C4-2B (cell line): ENCODE results near the gene PREX1.

Source experiments
- ZFX ChIP-seq: fragments of 450-650 bp; IDR thresholded peaks from 2 replicates; pipeline ENCODE4 v1.6.1; 2017
- TF ChIP-seq, protein P1 (sequence below): fragments of 450-650 bp; conservative IDR thresholded peaks from 2 replicates; pipeline ENCODE4 v1.5.1; 2017; ENCODE audit warnings: mild to moderate bottlenecking

GRCh38 chr20:48808382-48809034 is 19.3 kb downstream of the PREX1 start:
- TF ChIP-seq, protein P1, sequence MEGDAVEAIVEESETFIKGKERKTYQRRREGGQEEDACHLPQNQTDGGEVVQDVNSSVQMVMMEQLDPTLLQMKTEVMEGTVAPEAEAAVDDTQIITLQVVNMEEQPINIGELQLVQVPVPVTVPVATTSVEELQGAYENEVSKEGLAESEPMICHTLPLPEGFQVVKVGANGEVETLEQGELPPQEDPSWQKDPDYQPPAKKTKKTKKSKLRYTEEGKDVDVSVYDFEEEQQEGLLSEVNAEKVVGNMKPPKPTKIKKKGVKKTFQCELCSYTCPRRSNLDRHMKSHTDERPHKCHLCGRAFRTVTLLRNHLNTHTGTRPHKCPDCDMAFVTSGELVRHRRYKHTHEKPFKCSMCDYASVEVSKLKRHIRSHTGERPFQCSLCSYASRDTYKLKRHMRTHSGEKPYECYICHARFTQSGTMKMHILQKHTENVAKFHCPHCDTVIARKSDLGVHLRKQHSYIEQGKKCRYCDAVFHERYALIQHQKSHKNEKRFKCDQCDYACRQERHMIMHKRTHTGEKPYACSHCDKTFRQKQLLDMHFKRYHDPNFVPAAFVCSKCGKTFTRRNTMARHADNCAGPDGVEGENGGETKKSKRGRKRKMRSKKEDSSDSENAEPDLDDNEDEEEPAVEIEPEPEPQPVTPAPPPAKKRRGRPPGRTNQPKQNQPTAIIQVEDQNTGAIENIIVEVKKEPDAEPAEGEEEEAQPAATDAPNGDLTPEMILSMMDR, result no peak
- TF ChIP-seq ZFX, result no peak
